HEK293 (cell line): ENCODE results near the gene AMOTL1.

Source experiments
- CTCF ChIA-PET: fragments of 350-600 bp; formaldehyde crosslinking; extraction: SDS; loops from one replicate; lab custom pipeline; 2021; ENCODE audit warnings: antibody characterized with exemption; lab: Yijun Ruan, JAX
- POLR2A ChIA-PET: fragments of 300-600 bp; formaldehyde crosslinking; extraction: SDS; loops from one replicate; lab custom pipeline; 2020; ENCODE audit warnings: antibody characterized with exemption, inconsistent platforms; lab: Yijun Ruan, JAX
- H3K27ac ChIP-seq: fragments of 200-500 bp; sonication (Bioruptor generic); 2 replicates; pipeline ENCODE4 v1.5.1; 2014; ENCODE audit warnings: low read depth, low read length, control low read depth, inconsistent platforms; ENCODE audit errors: extremely low read depth
- H3K36me3 ChIP-seq, 2 experiments: fragments of 200-500 bp in 1 of 2; sonication (Bioruptor generic) in 1 of 2; 1 replicate in 1 of 2; 2 replicates in 1 of 2; pipeline ENCODE4 v1.5.1; 2014 to 2017; ENCODE audit warnings: inconsistent platforms in 2 of 2, low read length in 2 of 2; ENCODE audit not compliant: control insufficient read depth in 2 of 2, insufficient read depth in 1 of 2
- H3K4me1 ChIP-seq: fragments of 200-500 bp; sonication (Bioruptor generic); 2 replicates; pipeline ENCODE4 v1.5.1; 2014; ENCODE audit warnings: mild to moderate bottlenecking, low read length, inconsistent platforms; ENCODE audit not compliant: control insufficient read depth, insufficient read depth
- H3K4me3 ChIP-seq: 2 replicates; pipeline ENCODE4 v1.5.1; 2011; ENCODE audit warnings: low read depth, mild to moderate bottlenecking, control low read depth, low read length, moderate library complexity
- H3K9me3 ChIP-seq: fragments of 200-500 bp; sonication (Bioruptor generic); 2 replicates; pipeline ENCODE4 v1.5.1; 2014; ENCODE audit warnings: low read depth, low read length, inconsistent platforms; ENCODE audit not compliant: control insufficient read depth, insufficient read depth
- FEZF1 ChIP-seq: fragments of 450-650 bp; formaldehyde crosslinking; IDR thresholded peaks from 2 replicates; pipeline ENCODE4 v1.5.1; 2016; ENCODE audit warnings: missing biosample characterization, missing genetic modification characterization
- GLI2 ChIP-seq: fragments of 450-650 bp; formaldehyde crosslinking; IDR thresholded peaks from 2 replicates; pipeline ENCODE4; 2017; ENCODE audit warnings: missing biosample characterization, missing genetic modification characterization, low read depth, borderline replicate concordance
- HOXC10 ChIP-seq: sonication (generic); formaldehyde crosslinking; IDR thresholded peaks from 2 replicates; pipeline ENCODE4 v1.8.1; 2023; ENCODE audit warnings: mild to moderate bottlenecking, missing genetic modification reagents
- REST ChIP-seq: fragments of 450-650 bp; formaldehyde crosslinking; IDR thresholded peaks from 2 replicates; pipeline ENCODE4 v1.5.1; 2016; ENCODE audit warnings: missing biosample characterization, missing genetic modification characterization
- SALL2 ChIP-seq: fragments of 450-650 bp; formaldehyde crosslinking; IDR thresholded peaks from 2 replicates; pipeline ENCODE4 v1.5.0; 2017; ENCODE audit warnings: missing biosample characterization, mild to moderate bottlenecking, missing genetic modification characterization, borderline replicate concordance
- ZBTB20 ChIP-seq: fragments of 450-650 bp; formaldehyde crosslinking; IDR thresholded peaks from 2 replicates; pipeline ENCODE4 v1.5.1; 2016; ENCODE audit warnings: missing biosample characterization, missing genetic modification characterization
- ZFHX2 ChIP-seq: fragments of 450-650 bp; formaldehyde crosslinking; conservative IDR thresholded peaks from 2 replicates; pipeline ENCODE4 v1.5.1; 2016; ENCODE audit warnings: missing biosample characterization, missing genetic modification characterization
- ZIC2 ChIP-seq: fragments of 450-650 bp; formaldehyde crosslinking; IDR thresholded peaks from 2 replicates; pipeline ENCODE4 v1.5.1; 2016; ENCODE audit warnings: missing biosample characterization, missing genetic modification characterization
- ZNF133 ChIP-seq: fragments of 450-650 bp; formaldehyde crosslinking; IDR thresholded peaks from 2 replicates; pipeline ENCODE4 v1.5.1; 2016; ENCODE audit warnings: missing biosample characterization, missing genetic modification characterization
- ZNF157 ChIP-seq: fragments of 450-650 bp; formaldehyde crosslinking; IDR thresholded peaks from 2 replicates; pipeline ENCODE4 v1.5.1; 2016; ENCODE audit warnings: missing biosample characterization, missing genetic modification characterization
- ZNF184 ChIP-seq: fragments of 450-650 bp; IDR thresholded peaks from 2 replicates; pipeline ENCODE4 v1.5.1; 2018; ENCODE audit warnings: missing biosample characterization, mild to moderate bottlenecking, missing genetic modification characterization
- ZNF202 ChIP-seq: fragments of 450-650 bp; formaldehyde crosslinking; IDR thresholded peaks from 2 replicates; pipeline ENCODE4 v1.5.1; 2016; ENCODE audit warnings: missing biosample characterization, missing genetic modification characterization, borderline replicate concordance
- ZNF302 ChIP-seq: fragments of 450-650 bp; formaldehyde crosslinking; IDR thresholded peaks from 2 replicates; pipeline ENCODE4 v1.5.1; 2016; ENCODE audit warnings: missing biosample characterization, missing genetic modification characterization, low read depth
- ZNF423 ChIP-seq: fragments of 450-650 bp; formaldehyde crosslinking; IDR thresholded peaks from 2 replicates; pipeline ENCODE4 v1.5.1; 2016; ENCODE audit warnings: missing biosample characterization, missing genetic modification characterization
- ZNF843 ChIP-seq: fragments of 450-650 bp; formaldehyde crosslinking; IDR thresholded peaks from 2 replicates; pipeline ENCODE4 v1.5.1; 2016; ENCODE audit warnings: missing biosample characterization, missing genetic modification characterization
- ZSCAN23 ChIP-seq: fragments of 450-650 bp; formaldehyde crosslinking; IDR thresholded peaks from 2 replicates; pipeline ENCODE4 v1.5.1; 2016; ENCODE audit warnings: missing biosample characterization, missing genetic modification characterization
- TF ChIP-seq, protein P1 (sequence below): fragments of 450-650 bp; formaldehyde crosslinking; IDR thresholded peaks from 2 replicates; pipeline ENCODE4 v1.5.1; 2016; ENCODE audit warnings: missing biosample characterization, missing genetic modification characterization, borderline replicate concordance

The AMOTL1 gene

GRCh38 chr11:94922321-94923003, 154.3 kb downstream of the AMOTL1 start:
- H3K9me3 ChIP-seq: no peaks in the 10 kb centered on the region
- H3K27ac ChIP-seq: no peak overlapping the region
- H3K4me1 ChIP-seq: no peaks in the 10 kb centered on the region
- H3K36me3 ChIP-seq: no peaks in the 10 kb centered on the region
- H3K4me3 ChIP-seq: no peak overlapping the region
- POLR2A ChIA-PET: no interaction called here
- CTCF ChIA-PET: no interaction called here
- no peak for TF ChIP-seq ZNF157
- no peak for TF ChIP-seq ZNF202
- no peak for TF ChIP-seq ZSCAN23 (tag by site-specific recombination)
- no peak for TF ChIP-seq ZFHX2
- TF ChIP-seq ZNF423 (tag by site-specific recombination): no peak
- TF ChIP-seq GLI2 (tag by site-specific recombination): no peak
- no peak for TF ChIP-seq FEZF1
- TF ChIP-seq, protein P1, sequence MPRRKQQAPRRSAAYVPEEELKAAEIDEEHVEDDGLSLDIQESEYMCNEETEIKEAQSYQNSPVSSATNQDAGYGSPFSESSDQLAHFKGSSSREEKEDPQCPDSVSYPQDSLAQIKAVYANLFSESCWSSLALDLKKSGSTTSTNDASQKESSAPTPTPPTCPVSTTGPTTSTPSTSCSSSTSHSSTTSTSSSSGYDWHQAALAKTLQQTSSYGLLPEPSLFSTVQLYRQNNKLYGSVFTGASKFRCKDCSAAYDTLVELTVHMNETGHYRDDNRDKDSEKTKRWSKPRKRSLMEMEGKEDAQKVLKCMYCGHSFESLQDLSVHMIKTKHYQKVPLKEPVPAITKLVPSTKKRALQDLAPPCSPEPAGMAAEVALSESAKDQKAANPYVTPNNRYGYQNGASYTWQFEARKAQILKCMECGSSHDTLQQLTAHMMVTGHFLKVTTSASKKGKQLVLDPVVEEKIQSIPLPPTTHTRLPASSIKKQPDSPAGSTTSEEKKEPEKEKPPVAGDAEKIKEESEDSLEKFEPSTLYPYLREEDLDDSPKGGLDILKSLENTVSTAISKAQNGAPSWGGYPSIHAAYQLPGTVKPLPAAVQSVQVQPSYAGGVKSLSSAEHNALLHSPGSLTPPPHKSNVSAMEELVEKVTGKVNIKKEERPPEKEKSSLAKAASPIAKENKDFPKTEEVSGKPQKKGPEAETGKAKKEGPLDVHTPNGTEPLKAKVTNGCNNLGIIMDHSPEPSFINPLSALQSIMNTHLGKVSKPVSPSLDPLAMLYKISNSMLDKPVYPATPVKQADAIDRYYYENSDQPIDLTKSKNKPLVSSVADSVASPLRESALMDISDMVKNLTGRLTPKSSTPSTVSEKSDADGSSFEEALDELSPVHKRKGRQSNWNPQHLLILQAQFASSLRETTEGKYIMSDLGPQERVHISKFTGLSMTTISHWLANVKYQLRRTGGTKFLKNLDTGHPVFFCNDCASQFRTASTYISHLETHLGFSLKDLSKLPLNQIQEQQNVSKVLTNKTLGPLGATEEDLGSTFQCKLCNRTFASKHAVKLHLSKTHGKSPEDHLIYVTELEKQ (tag by site-specific recombination): no peak
- TF ChIP-seq HOXC10: no peak
- TF ChIP-seq SALL2: no peak

GRCh38 chr11:94923004-94923334, 154.8 kb downstream of the AMOTL1 start:
- no peaks in the 10 kb centered on the region for H3K36me3 ChIP-seq
- POLR2A ChIA-PET: no interaction called here
- no peak overlapping the region for H3K27ac ChIP-seq
- H3K4me3 ChIP-seq: no peak overlapping the region
- no peaks in the 10 kb centered on the region for H3K4me1 ChIP-seq
- CTCF ChIA-PET: interaction anchor here (0.5 kb wide), 1 partner anchor 9 kb away, joined by 3 read pairs; no protein-coding TSS in a partner anchor
- TF ChIP-seq ZNF133 (tag by site-specific recombination): peak; percentile 41; the same call in 1 of the 2 replicates
- TF ChIP-seq ZNF843 (tag by site-specific recombination): no peak
- H3K9me3 ChIP-seq: no peaks in the 10 kb centered on the region

- H3K36me3 ChIP-seq: no peaks in the 10 kb centered on the region
- CTCF ChIA-PET: no interaction called here
- H3K27ac ChIP-seq: no peak overlapping the region
- TF ChIP-seq ZNF184 (tag by site-specific recombination): no peak
- TF ChIP-seq ZBTB20 (tag by site-specific recombination): no peak
- TF ChIP-seq ZNF302 (tag by site-specific recombination): no peak
- POLR2A ChIA-PET: no interaction called here
- H3K9me3 ChIP-seq: no peaks in the 10 kb centered on the region
- H3K4me1 ChIP-seq: no peaks in the 10 kb centered on the region
- no peak overlapping the region for H3K4me3 ChIP-seq
Measured at GRCh38 chr11:94924171-94924572, 156.0 kb downstream of the AMOTL1 start.

DNA sequence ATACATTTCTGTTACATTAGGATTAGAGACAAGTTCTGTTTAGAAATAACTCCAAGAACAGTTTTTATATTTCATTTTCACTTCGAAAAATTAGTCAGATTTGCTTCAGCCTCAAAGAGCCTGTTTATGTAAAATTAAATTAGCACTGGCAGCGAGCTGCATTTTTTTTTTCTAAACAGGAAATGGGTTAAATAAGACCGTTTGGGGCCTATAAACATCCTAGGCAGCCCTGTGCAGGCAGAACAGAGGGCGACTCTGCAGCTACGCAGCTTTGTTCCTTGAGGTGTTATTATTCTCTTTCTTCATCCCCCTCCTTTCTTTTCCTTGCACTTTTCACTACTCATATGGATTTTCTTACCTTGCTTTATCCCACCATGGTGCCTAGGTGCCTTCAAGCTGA, 156.5 kb downstream of the AMOTL1 start:
- no peak for TF ChIP-seq REST (tag by site-specific recombination)
- TF ChIP-seq ZIC2 (tag by site-specific recombination): no peak
- CTCF ChIA-PET: no interaction called here
- H3K9me3 ChIP-seq: no peaks in the 10 kb centered on the region
- no peak overlapping the region for H3K27ac ChIP-seq
- H3K4me1 ChIP-seq: no peaks in the 10 kb centered on the region
- POLR2A ChIA-PET: no interaction called here
- no peak overlapping the region for H3K4me3 ChIP-seq
- no peaks in the 10 kb centered on the region for H3K36me3 ChIP-seq
